Thoracic aorta (tissue), 2 donors: ENCODE results near the gene TBL1XR1. TPM values are rescaled to one million over a fixed set of nuclear protein-coding genes. Genes with fewer than 3 reads are reported as not detected.

Experiments used
- ATAC-seq: fragments of 150-250 bp; one replicate; pipeline ENCODE4 v1.8.0; 2017; ENCODE audit warnings: low read depth; ENCODE audit not compliant: insufficient number of reproducible peaks, low FRiP score
- DNase-seq: peaks from one replicate; pipeline ENCODE4 v3.0.0-alpha.2; 2020; ENCODE audit warnings: low spot score
- H3K27ac ChIP-seq, 2 donors: fragments of 200-600 bp; sonication (generic); 1 replicate in 1 of 2; 2 replicates in 1 of 2; pipeline ENCODE4 v1.5.1; 2016; ENCODE audit warnings: mild to moderate bottlenecking in 2 of 2, moderate library complexity in 2 of 2
- H3K27me3 ChIP-seq: fragments of 200-600 bp; sonication (generic); replicated peaks from 2 replicates; pipeline ENCODE4 v1.6.0; 2016; ENCODE audit warnings: mild to moderate bottlenecking; ENCODE audit not compliant: insufficient read depth
- H3K36me3 ChIP-seq: fragments of 200-600 bp; sonication (generic); one replicate; pipeline ENCODE4 v1.5.1; 2016
- H3K4me1 ChIP-seq, 2 donors: fragments of 200-600 bp; sonication (generic); 1 replicate in 1 of 2; 2 replicates in 1 of 2; pipeline versions ENCODE4 v1.5.1 to v1.6.0; 2016; ENCODE audit warnings: low read depth in 2 of 2, mild to moderate bottlenecking in 1 of 2; ENCODE audit not compliant: control insufficient read depth in 1 of 2
- H3K4me3 ChIP-seq: fragments of 200-600 bp; sonication (generic); 2 replicates; pipeline ENCODE4 v1.5.1; 2016; ENCODE audit warnings: mild to moderate bottlenecking
- H3K9me3 ChIP-seq: fragments of 200-600 bp; sonication (generic); 2 replicates; pipeline ENCODE4 v1.5.1; 2016
- CTCF ChIP-seq: fragments of 200-600 bp; sonication (generic); IDR thresholded peaks from one replicate; pipeline ENCODE4 v1.5.1; 2019; ENCODE audit warnings: antibody characterized with exemption
- total RNA-seq, 2 donors: library from RNA; depleted of rRNA; stranded (reverse); fragments of >200 nt; gene quantifications; one replicate each; pipeline versions ENCODE4 v1.1.0 to v1.2.3, GENCODE V29; 2016

The TBL1XR1 gene
- total RNA-seq, 2 donors from 2014 or later: 67.0 to 109 TPM

GRCh38 chr3:177039490-177040274, 157.6 kb downstream of the TBL1XR1 start:
- Histone ChIP-seq H3K27me3 (no peaks in the 10 kb centered on the region), H3K36me3 (peaks cover 16% of the 10 kb centered on the region), H3K27ac (peak overlapping the region in 1 of 2 donors; percentile 49), H3K9me3 (no peaks in the 10 kb centered on the region), H3K4me3 (no peak overlapping the region), H3K4me1 (peaks cover 20 to 30% of the 10 kb centered on the region in 2 donors)
- DNase-seq (no peak), ATAC-seq (no peak)
- TF ChIP-seq CTCF: no peak

DNA sequence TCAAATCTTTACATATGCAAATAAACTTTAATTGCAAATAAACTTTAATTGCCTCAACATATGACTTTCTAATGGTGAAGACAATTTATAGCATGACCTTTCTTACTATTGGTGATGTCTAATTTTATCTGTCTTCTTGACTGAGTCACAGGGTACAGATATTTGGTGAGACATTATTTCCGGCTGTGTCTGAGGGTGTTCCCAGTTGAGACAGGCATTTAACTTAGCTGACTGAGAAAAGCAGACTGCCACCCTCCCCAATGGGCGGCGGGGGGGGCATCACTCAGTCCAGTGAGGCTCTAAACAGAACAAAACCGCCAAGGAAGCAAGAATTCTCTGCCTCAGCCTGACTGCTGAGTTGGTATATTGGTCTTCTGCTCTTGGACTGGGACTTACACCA, 160.0 kb downstream of the TBL1XR1 start:
- Histone ChIP-seq H3K9me3 (no peaks in the 10 kb centered on the region), H3K4me1 (peaks cover 20 to 30% of the 10 kb centered on the region in 2 donors), H3K27ac (no peak overlapping the region), H3K4me3 (no peak overlapping the region), H3K36me3 (peaks cover 10% of the 10 kb centered on the region), H3K27me3 (no peaks in the 10 kb centered on the region)
- DNase-seq (peak; percentile 9), ATAC-seq (no peak)
- no peak for TF ChIP-seq CTCF

- Histone ChIP-seq H3K27me3 (no peaks in the 10 kb centered on the region), H3K4me3 (no peak overlapping the region), H3K4me1 (peaks cover 10 to 18% of the 10 kb centered on the region in 2 donors), H3K27ac (no peak overlapping the region), H3K9me3 (no peaks in the 10 kb centered on the region), H3K36me3 (peaks cover 10% of the 10 kb centered on the region)
- no peak for ATAC-seq
- DNase-seq: no peak
- TF ChIP-seq CTCF: no peak
These were observed 161.6 kb downstream of the TBL1XR1 start for GRCh38 chr3:177035676-177036075.

- no peak for DNase-seq
- H3K27me3 ChIP-seq: no peaks in the 10 kb centered on the region
- H3K27ac ChIP-seq: no peak overlapping the region
- H3K4me1 ChIP-seq: peaks cover 5 to 15% of the 10 kb centered on the region in 2 donors
- H3K9me3 ChIP-seq: no peaks in the 10 kb centered on the region
- peaks cover 10% of the 10 kb centered on the region for H3K36me3 ChIP-seq
- no peak overlapping the region for H3K4me3 ChIP-seq
- ATAC-seq: no peak
- no peak for TF ChIP-seq CTCF
These were observed 162.3 kb downstream of the TBL1XR1 start for GRCh38 chr3:177034832-177035475.

- no peak for DNase-seq
- Histone ChIP-seq H3K27me3 (no peaks in the 10 kb centered on the region), H3K9me3 (no peaks in the 10 kb centered on the region), H3K4me3 (no peak overlapping the region), H3K27ac (peak overlapping the region in 1 of 2 donors; percentile 20), H3K36me3 (peaks cover 4% of the 10 kb centered on the region), H3K4me1 (peaks cover 7 to 12% of the 10 kb centered on the region in 2 donors)
- no peak for TF ChIP-seq CTCF
- no peak for ATAC-seq
These were observed 170.6 kb downstream of the TBL1XR1 start for GRCh38 chr3:177026505-177027277.
